Activated B cell treated with CpG ODN at 0.5 μM for 24 hours (primary cell): Measurements from ENCODE around the gene CLDN5. TPM values are rescaled to one million over a fixed set of nuclear protein-coding genes. Genes with fewer than 3 reads are reported as not detected.
"Not testable (repeated sequence)": the region's sequence is repeated elsewhere in the genome, so short reads cannot be mapped to it uniquely, and the experiment has no call there.

Experiments used
- ATAC-seq: fragments of 200-7000 bp; cut with Tn5 transposase; one replicate; pipeline ENCODE4 v1.10.0; 2021; ENCODE audit warnings: low read depth, mild to moderate bottlenecking, moderate library complexity
- CTCF ChIA-PET: fragments of 350-600 bp; sonication (Branson Sonifier 250); formaldehyde crosslinking; loops from one replicate; lab custom pipeline; 2021; ENCODE audit warnings: antibody characterized with exemption; lab: Charles Lee
- POLR2A ChIA-PET: fragments of 350-600 bp; sonication (Branson Sonifier 250); formaldehyde crosslinking; loops from one replicate; lab custom pipeline; 2021; ENCODE audit warnings: antibody characterized with exemption; lab: Charles Lee
- DNase-seq: peaks from one replicate; pipeline ENCODE4 v3.0.0; 2022
- H3K27ac Mint-ChIP-seq: one replicate; pipeline ENCODE4 v1.8.0; 2020; ENCODE audit warnings: mixed read lengths
- H3K27me3 Mint-ChIP-seq: one replicate; pipeline ENCODE4 v1.8.0; 2021; ENCODE audit warnings: mixed read lengths
- H3K36me3 Mint-ChIP-seq: one replicate; pipeline ENCODE4 v1.8.0; 2021; ENCODE audit warnings: low read depth, mixed read lengths
- H3K4me1 Mint-ChIP-seq: one replicate; pipeline ENCODE4 v1.8.0; 2021; ENCODE audit warnings: mixed read lengths
- H3K4me3 Mint-ChIP-seq: one replicate; pipeline ENCODE4 v1.8.0; 2020; ENCODE audit warnings: mild to moderate bottlenecking, mixed read lengths
- H3K9me3 Mint-ChIP-seq: one replicate; pipeline ENCODE4 v1.8.0; 2020; ENCODE audit warnings: mixed read lengths
- intact Hi-C: fragments of 100-400 bp; cut with micrococcal nuclease; formaldehyde crosslinking; loops from one replicate; pipeline ENCODE4 v1.15.1; 2024
- total RNA-seq: library from RNA; stranded (reverse); gene quantifications from 2 replicates; pipeline ENCODE4 v1.2.3, GENCODE V29; 2022
- TF ChIP-seq, protein P1 (sequence below): fragments of 200-600 bp; IDR thresholded peaks from one replicate; pipeline ENCODE4 v1.8.0; 2022; ENCODE audit warnings: antibody characterized with exemption, mild to moderate bottlenecking

Gene CLDN5
- total RNA-seq, 1 donor from 2014 or later: not detected

DNA sequence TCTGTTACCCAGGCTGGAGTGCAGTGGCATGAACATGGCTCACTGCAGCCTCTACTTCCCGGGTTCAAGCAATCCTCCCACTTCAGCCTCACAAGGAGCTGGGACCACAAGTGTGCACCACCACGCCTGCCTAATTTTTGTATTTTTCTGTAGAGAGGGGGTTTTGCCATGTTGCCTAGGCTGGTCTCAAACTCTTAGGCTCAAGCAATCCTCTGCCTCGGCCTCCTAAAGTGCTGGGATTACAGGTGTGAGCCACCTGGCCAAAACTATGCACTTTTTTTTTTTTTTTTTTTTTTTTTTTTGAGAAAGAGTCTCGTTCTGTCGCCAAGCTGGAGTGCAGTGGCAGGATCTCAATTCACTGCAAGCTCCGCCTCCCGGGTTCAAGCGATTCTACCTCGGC lies 12.4 kb upstream of the CLDN5 start:
- no peaks in the 10 kb centered on the region for H3K36me3 Mint-ChIP-seq
- no peak overlapping the region for H3K4me3 Mint-ChIP-seq
- H3K27ac Mint-ChIP-seq: no peak overlapping the region
- TF ChIP-seq, protein P1, sequence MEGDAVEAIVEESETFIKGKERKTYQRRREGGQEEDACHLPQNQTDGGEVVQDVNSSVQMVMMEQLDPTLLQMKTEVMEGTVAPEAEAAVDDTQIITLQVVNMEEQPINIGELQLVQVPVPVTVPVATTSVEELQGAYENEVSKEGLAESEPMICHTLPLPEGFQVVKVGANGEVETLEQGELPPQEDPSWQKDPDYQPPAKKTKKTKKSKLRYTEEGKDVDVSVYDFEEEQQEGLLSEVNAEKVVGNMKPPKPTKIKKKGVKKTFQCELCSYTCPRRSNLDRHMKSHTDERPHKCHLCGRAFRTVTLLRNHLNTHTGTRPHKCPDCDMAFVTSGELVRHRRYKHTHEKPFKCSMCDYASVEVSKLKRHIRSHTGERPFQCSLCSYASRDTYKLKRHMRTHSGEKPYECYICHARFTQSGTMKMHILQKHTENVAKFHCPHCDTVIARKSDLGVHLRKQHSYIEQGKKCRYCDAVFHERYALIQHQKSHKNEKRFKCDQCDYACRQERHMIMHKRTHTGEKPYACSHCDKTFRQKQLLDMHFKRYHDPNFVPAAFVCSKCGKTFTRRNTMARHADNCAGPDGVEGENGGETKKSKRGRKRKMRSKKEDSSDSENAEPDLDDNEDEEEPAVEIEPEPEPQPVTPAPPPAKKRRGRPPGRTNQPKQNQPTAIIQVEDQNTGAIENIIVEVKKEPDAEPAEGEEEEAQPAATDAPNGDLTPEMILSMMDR: no peak
- ChIA-PET CTCF (no interaction called here), POLR2A (no interaction called here)
- peaks cover 13% of the 10 kb centered on the region for H3K27me3 Mint-ChIP-seq
- intact Hi-C loops: no loop called here
- no peaks in the 10 kb centered on the region for H3K4me1 Mint-ChIP-seq
- H3K9me3 Mint-ChIP-seq: no peaks in the 10 kb centered on the region
- ATAC-seq (no peak), DNase-seq (no peak)

DNA sequence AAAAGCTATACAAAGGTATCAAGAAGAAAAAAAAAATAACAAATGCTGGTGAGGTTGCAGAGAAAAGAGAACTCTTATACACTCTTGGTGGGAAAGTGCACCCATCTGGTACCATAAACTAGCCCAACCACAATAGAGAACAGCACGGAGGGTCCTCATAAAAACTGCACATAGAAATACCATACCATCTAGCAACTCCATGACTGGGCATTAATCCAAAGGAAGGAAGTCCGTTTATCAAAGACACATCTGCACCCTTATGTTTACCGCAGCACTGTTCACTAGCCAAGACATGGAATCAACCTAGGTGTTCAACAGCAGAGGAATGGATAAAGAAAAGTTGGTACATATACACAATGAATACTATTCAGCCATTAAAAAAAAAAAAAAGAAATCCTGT lies 10.8 kb upstream of the CLDN5 start:
- TF ChIP-seq, protein P1: no peak
- H3K27ac Mint-ChIP-seq: no peak overlapping the region
- H3K9me3 Mint-ChIP-seq: no peaks in the 10 kb centered on the region
- CTCF ChIA-PET: no interaction called here
- DNase-seq: no peak
- no peaks in the 10 kb centered on the region for H3K4me1 Mint-ChIP-seq
- no peak for ATAC-seq
- H3K36me3 Mint-ChIP-seq: no peaks in the 10 kb centered on the region
- POLR2A ChIA-PET: no interaction called here
- intact Hi-C loops: no loop called here
- H3K4me3 Mint-ChIP-seq: no peak overlapping the region
- peaks cover 13% of the 10 kb centered on the region for H3K27me3 Mint-ChIP-seq

DNA sequence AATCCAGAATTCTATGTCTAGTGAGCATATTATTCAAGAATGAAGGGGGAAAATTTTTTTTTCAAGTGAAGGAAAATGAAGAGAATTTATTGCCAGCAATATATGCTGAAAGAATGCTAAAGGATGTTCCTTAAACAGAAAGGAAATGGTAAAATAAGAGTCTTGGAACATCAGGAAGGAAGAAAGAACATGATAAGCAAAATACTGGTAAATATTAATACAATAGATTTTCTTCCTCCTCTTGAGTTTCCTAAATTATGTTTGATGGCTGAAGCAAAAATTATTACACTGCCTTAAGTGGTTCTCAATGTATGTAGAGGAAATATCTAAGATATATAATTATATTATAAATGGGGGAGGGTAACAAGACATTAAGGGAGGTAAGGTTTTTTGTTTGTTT lies 9.6 kb upstream of the CLDN5 start:
- Mint-ChIP-seq H3K36me3 (no peaks in the 10 kb centered on the region), H3K4me3 (no peak overlapping the region), H3K27ac (no peak overlapping the region), H3K9me3 (no peaks in the 10 kb centered on the region), H3K4me1 (no peaks in the 10 kb centered on the region), H3K27me3 (peaks cover 11% of the 10 kb centered on the region)
- intact Hi-C loops: no loop called here
- CTCF ChIA-PET: interaction anchor here (1.5 kb wide), 1 partner anchor 96 kb away, joined by 3 read pairs; no protein-coding TSS in a partner anchor
- no peak for ATAC-seq
- TF ChIP-seq, protein P1: no peak
- POLR2A ChIA-PET: no interaction called here
- DNase-seq: no peak

DNA sequence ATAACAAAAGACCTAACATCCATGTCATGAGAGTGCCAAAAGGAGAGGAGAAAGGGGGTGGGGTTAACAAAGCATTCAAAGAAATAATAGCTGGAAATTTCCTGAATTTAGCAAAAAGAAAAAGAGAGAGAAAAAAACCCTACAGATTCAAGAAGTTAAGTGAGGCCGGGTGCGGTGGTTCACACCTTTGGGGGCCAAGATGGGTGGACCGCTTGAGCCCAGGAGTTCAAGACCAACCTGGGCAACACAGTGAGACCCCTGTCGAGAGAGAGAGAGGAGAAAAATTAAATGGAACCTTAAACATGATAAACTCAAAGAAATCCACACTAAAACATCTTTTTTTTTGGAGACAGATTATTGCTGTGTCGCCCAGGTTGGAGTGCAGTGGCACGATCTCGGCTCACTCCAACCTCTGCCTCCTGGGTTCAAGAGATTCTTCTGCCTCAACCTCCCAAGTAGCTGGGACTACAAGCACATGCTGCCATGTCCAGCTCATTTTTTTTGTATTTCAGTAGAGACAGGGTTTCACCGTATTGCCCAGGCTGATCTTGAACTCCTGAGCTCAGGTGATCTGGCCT lies 8.9 kb upstream of the CLDN5 start:
- H3K27ac Mint-ChIP-seq: no peak overlapping the region
- no peak for ATAC-seq
- CTCF ChIA-PET: interaction anchor here (1.5 kb wide), 1 partner anchor 97 kb away, joined by 3 read pairs; no protein-coding TSS in a partner anchor
- TF ChIP-seq, protein P1: no peak
- no peaks in the 10 kb centered on the region for H3K9me3 Mint-ChIP-seq
- no peak for DNase-seq
- no peaks in the 10 kb centered on the region for H3K36me3 Mint-ChIP-seq
- no peak overlapping the region for H3K4me3 Mint-ChIP-seq
- POLR2A ChIA-PET: no interaction called here
- H3K4me1 Mint-ChIP-seq: no peaks in the 10 kb centered on the region
- intact Hi-C loops: no loop called here
- H3K27me3 Mint-ChIP-seq: peaks cover 7% of the 10 kb centered on the region

DNA sequence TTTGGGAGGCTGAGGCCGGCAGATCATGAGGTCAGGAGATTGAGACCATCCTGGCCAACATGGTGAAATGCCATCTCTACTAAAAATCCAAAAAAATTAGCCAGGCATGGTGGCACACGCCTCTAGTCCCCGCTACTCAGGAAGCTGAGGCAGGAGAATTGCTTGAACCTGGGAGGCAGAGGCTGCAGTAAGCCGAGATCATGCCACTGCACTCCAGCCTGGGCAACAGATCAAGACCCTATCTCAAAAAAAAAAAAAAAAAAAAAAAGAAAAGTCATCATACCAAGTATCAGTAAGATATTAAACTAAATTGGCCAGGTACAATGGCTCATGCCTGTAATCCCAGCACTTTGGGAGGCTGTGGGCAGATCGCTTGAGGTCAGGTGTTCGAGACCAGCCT lies 7.1 kb upstream of the CLDN5 start:
- ATAC-seq, CTCF ChIA-PET, H3K36me3 Mint-ChIP-seq, H3K4me3 Mint-ChIP-seq, H3K27me3 Mint-ChIP-seq, DNase-seq, H3K9me3 Mint-ChIP-seq, intact Hi-C loops, H3K4me1 Mint-ChIP-seq, H3K27ac Mint-ChIP-seq: not testable (repeated sequence)
- POLR2A ChIA-PET: interaction anchor here (0.7 kb wide), 1 partner anchor 242 kb away, joined by 8 read pairs; no protein-coding TSS in a partner anchor
